HG02981 (cell line): ENCODE data around the gene RAB8B.
A peak's percentile ranks its signal among the peaks of the same experiment; 100 is the strongest.

Experiments
- ATAC-seq: cut with Tn5 transposase; IDR thresholded peaks from one replicate; pipeline ENCODE4 v1.9.1; 2021; ENCODE audit warnings: mild to moderate bottlenecking, moderate library complexity; ENCODE audit not compliant: unreplicated experiment

The RAB8B gene

DNA sequence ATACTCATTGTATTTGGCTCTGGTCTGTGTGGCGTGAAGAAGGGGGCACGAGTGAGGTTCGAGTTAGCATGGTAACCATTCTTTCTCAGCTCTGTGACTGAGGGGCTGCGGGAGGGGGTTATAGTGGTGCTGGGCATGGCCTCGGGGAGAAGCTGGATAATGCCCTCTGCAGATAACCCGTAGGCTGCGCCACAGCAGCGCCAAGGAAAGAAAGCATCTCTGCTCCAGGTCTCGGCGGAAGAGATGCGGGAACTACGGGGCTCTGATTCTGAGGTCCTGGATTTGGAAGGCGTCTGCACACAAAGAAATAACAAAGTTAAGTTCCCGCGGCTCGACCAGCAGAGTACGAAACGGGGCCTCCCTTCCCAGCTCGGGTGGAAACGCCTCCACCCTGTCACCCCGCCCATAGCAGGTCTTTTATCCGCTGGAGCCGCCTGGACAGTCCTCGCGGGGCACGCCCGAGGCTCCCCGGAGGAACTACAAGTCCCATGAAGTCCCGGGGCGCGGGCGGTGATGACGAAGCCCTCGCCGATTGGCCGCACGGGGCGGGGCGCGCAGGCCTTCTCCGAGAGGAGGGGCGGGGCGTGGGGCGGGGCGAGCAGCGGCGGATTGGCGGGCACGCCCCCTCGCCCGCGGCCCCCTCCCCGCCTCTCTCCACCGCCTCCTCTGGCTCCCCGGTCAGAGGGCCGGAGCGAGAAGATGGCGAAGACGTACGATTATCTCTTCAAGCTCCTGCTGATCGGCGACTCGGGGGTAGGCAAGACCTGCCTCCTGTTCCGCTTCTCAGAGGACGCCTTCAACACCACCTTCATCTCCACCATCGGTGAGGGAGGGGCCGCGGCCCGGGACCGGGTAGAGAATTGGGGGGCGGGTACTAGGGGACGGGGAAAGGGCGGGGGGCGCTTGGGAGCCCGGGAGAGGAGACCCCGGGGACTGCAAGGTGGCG lies at the start of gene RAB8B:
TSS of gene RAB8B (plus strand) at position 681 of the 946 bp plus-strand sequence. CDS start at position 700, 19 bp downstream.
- peak; percentile 88 for ATAC-seq

- no peak for ATAC-seq
Observed at GRCh38 chr15:63140936-63141335, 48.5 kb upstream of the RAB8B start.

- no peak for ATAC-seq
Observed at GRCh38 chr15:63145426-63145825, 44.0 kb upstream of the RAB8B start.

DNA sequence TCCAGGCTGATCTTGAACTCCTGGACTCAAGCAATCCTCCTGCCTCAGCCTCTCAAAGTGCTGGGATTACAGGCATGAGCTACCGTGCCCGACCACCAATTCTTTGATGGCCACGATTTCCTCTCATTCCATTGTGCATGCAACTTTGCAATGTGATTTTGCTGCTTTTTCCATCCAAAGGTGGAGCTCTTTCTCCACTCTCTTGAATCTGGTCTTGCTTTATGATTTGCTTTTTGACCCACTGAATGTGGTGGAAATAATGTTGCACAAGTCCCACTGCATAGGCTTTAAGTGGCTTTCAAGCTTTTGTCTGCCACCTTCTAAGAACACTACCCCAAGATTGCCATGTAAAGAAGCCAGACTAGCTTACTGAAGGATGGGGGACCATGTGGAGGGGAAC lies 42.7 kb upstream of the RAB8B start:
- ATAC-seq: no peak

GRCh38 chr15:63151665-63152064 lies 37.7 kb upstream of the RAB8B start:
- ATAC-seq: no peak

DNA sequence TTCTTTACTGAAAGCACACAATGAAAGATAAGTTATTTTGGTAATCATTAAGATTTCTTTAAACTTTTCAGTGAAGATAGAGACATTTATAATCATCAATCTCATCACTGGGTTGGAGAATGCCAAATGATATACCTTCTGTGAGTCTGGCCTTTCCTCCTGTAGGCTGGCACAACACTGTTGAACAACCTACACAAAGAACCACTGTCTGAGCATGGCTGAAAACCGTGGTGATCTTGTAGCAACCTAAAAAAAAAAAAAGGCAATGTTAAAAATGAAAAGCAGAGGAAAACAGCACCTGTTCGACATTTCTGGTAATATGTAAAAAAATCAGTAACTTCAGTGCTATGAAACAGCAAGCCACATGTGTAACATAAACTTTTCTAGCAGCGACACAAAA lies 33.9 kb upstream of the RAB8B start:
- no peak for ATAC-seq

GRCh38 chr15:63156086-63156710 lies 33.2 kb upstream of the RAB8B start:
- no peak for ATAC-seq

GRCh38 chr15:63156755-63157117 lies 32.7 kb upstream of the RAB8B start:
- no peak for ATAC-seq

DNA sequence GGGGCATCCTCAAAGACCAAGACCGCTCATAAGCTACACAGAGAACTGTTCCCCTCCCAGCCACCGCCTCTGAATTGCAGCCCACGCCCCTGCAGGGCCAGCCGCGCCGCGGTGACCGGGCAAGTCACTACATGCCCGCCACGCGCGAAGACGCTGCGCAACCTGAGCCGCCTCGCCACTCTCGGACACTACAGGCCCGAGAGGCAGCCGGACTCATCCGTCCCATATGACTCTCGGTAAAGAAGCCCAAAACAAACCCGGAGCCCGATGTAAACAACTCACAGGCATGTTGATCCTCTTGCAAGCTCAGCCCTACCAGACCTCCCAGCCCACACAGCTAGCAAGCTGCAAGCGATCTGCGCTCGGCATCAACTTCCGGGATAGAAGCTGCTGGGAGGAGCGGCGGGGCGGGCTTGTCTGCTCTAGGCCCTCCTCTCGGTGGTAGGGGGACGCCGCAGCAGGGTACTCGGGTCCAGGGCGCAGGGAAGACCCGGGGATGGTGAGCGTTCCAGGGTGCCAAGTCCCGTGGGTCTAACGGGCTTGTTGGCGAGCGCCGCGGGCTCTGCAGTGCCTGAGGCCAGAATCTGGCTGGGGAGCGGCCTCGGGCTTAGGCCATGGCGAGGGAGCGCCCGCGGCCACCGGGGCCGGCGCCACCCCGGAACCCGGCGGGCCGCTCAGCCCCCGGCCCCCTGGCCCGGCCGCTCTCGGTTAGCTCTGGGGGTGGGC lies 32.1 kb upstream of the RAB8B start, which contains the start of gene RPS27L:
TSS of gene RPS27L (minus strand) at position 360 of the 726 bp plus-strand sequence. CDS start at position 288, 72 bp downstream.
- peak; percentile 88 for ATAC-seq

- peak; percentile 12 for ATAC-seq
Observed at GRCh38 chr15:63157891-63158431, 31.4 kb upstream of the RAB8B start.

DNA sequence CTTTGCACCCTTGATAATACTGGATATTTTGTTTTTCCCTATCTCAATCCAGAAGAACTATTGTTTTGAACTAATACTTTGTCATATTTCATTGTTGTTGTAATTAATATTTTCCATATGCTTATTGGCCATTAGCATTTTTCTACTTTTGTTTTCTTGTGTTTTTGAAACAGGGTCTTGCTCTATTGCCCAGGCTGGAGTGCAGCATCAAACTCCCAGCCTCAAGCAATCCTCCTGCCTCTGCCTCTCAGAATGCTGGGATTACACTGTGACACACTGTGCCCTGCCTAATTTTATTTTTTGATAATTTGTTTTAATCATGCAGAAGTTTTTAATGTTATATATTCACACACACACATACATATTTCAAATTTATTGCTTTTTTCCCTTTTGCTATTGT lies 28.8 kb upstream of the RAB8B start:
- ATAC-seq: no peak

DNA sequence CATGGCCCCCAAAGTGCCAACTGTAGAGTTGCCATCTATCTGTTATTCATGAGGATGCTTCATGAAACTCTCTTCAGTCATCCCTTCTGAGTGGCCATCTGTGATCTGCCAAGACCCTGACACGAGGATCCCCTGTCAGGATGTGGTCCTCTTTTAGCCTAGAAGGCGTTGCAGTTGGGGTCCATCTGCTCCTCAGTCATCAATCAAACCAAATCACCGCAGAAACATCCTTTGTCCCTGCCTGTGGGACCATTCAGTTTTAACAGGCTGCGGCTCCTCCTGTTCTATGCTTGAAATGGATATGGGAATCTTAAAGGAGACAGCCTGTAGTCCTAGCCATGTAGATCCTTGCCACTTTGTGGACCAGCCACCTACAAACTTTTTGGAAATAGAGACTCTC lies 26.2 kb upstream of the RAB8B start:
- ATAC-seq: no peak

DNA sequence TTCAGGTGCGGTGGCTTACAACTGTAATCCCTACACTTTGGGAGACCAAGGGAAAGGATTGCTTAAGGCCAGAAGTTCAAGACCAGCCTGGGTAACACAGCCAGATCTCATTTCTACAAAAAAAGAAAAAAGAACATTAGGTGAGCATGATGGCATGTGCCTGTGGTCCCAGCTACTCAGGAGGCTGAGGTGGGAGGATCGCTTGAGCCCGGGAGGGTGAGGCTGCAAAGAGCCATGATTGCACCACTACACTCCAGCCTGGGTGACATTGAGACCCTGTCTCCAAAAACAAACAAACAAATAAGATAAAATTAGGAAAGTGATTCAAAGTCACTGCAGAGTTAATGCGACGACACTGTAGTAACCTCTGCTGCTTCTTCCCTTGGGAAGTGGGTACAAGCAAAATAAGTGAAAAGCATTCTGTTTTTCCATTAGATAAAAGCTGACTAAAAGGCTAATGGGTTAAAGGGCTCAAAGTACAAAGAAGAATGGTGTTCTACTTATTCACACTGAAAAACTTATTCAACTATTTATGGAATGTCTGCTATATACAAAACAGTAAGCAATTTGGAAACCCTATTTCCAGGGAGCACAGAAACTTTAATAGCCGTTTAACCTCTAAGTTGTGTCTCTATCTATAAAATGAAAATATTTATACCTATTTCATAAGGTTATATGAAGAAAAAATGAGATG lies 24.1 kb upstream of the RAB8B start:
- no peak for ATAC-seq

DNA sequence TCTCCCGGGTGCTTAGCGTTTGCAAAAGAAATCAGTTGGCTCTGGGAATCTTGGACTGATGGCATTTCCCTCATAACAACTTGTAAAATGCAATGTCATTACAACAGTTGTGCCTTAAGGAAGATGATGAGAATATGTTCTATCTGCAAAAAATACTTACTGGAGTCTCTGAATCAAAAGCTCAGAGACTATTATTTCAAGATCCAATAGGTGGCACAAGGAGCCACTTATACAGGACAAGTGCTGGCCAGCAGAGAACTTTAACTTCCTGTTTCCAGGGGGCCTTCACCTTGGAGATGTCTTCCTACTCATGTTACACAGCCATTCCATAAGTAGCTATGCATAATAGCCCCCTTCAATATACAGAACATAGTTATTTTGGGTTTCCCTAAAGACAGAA lies 23.2 kb upstream of the RAB8B start:
- no peak for ATAC-seq

GRCh38 chr15:63169788-63170187 lies 19.6 kb upstream of the RAB8B start:
- no peak for ATAC-seq

DNA sequence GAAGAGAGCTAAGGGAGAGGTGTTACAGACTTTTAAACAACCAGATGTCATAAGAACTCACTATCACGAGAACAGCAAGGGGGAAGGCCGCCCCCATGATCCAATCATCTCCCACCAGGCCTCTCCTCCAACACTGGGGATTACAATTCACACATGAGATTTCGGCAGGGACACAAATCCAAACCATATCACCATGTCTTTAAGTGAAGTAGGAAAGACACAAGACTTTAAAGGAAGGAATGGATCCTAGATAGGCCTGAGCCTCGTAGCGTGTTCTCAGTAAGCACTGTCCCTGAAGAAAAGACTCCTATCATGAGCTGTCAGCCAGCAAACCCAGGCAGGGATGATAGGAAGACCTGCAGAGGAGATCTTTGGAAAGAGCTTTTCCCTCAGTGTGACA lies 17.0 kb upstream of the RAB8B start:
- ATAC-seq: no peak

DNA sequence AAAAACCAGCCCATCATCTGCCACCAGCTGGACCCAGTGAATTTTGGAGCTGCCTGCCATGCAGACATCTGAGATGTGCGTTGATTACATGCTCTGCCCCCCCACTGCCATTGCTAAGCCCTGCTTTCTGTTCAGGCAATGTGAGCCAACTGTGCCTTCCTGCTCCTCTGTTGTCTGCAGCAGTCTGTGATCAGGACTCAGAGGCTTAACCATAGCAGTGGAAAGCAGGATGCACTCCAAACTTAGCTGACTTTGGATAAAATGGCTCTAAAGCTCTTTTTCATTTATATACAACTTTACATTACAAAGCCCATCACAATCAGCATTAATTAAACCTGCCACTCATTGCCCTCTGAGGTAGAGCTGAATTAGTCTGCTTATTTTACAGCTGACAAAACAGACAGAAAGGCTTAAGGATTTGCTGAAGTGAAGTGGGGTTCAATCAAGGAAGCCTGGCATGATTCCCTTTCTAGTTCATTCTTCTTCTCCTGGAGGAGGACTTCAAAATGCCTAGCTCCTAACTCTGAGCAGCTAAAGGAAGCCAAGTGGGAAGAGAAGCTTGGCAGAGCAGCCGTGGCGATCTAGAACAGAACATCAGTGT lies 16.5 kb upstream of the RAB8B start:
- ATAC-seq: no peak

DNA sequence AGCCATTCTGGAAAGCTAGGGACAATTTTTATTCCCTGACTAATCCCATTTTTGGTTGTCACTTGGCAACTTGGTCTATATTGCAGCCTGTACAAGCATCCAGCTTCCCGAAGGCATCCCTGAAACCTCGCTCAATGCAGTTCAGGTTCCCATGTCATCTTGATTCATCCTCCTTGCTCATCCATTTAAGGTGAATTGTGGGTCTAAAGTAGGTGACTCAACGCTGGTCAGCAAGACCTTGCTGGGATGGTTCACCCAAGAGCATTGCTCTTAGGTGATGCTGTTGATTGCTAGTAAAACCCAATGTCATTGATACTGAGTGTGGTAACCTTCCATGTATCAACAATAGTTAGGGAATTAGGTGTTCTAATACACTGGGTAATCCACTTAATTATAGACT lies 13.1 kb upstream of the RAB8B start:
- no peak for ATAC-seq

DNA sequence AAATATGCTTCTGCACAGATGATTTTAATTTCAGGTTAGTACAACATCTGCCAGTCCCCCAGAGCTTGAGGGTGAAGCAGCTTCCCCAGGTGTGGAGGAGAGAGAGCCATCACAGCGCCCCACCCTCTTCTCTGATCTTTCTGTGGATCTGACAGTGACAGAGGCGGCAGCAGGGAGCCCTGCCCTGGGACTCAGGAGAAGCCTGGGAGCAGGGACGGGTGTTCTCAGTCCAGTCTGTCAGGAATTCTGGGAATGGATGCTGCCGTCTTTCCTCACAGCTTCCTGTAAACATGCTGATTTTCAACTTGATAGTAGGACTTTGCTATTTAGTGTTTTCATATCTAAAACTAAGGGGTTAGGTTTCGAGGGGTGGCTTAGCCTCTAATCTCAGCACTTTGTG lies 11.4 kb upstream of the RAB8B start:
- ATAC-seq: no peak

- ATAC-seq: no peak
Observed at GRCh38 chr15:63180746-63181145, 8.7 kb upstream of the RAB8B start.
